GM12873 (cell line): ENCODE results near the gene GZMA.

ENCODE experiments used
- CTCF ChIP-seq: IDR thresholded peaks from 2 replicates; pipeline ENCODE4 v1.5.1; 2012; ENCODE audit warnings: low read depth, mild to moderate bottlenecking, moderate library complexity, low read length, control low read depth; ENCODE audit not compliant: insufficient read depth; ENCODE audit errors: missing control alignments

Gene GZMA

GRCh38 chr5:55104036-55104772 lies 1.8 kb downstream of the GZMA start:
- TF ChIP-seq CTCF, result no peak

GRCh38 chr5:55104946-55105701 lies 2.7 kb downstream of the GZMA start:
- no peak for TF ChIP-seq CTCF

- no peak for TF ChIP-seq CTCF
Measured at GRCh38 chr5:55108661-55109060, 6.2 kb downstream of the GZMA start.

- no peak for TF ChIP-seq CTCF
Measured at GRCh38 chr5:55110217-55110616, 7.8 kb downstream of the GZMA start.

- no peak for TF ChIP-seq CTCF
Measured at GRCh38 chr5:55113327-55113726, 10.9 kb downstream of the GZMA start.

- no peak for TF ChIP-seq CTCF
Measured at GRCh38 chr5:55114061-55114460, 11.6 kb downstream of the GZMA start.

- no peak for TF ChIP-seq CTCF
Measured at GRCh38 chr5:55123365-55123764, 20.9 kb downstream of the GZMA start.
